WTC11 (cell line): ENCODE measurements around the gene NCL. TPM values are rescaled to one million over a fixed set of nuclear protein-coding genes. Genes with fewer than 3 reads are reported as not detected.
A peak's percentile ranks its signal among the peaks of the same experiment; 100 is the strongest.

Source experiments
- ATAC-seq: fragments of 200-7000 bp; cut with Tn5 transposase; 2 replicates; pipeline ENCODE4 v1.10.0; 2021; ENCODE audit warnings: mild to moderate bottlenecking, moderate library complexity
- CTCF ChIA-PET: fragments of 300-600 bp; sonication (Branson Sonifier 250); formaldehyde crosslinking; loops from one replicate; lab custom pipeline; 2021; ENCODE audit warnings: antibody characterized with exemption; lab: Charles Lee
- POLR2A ChIA-PET: fragments of 350-600 bp; sonication (Branson Sonifier 250); formaldehyde crosslinking; loops from one replicate; lab custom pipeline; 2021; ENCODE audit warnings: antibody characterized with exemption; lab: Charles Lee
- DNase-seq: peaks from one replicate; pipeline ENCODE4 v3.0.0; 2021; ENCODE audit warnings: low spot score
- H3K27ac Mint-ChIP-seq: 2 replicates; pipeline ENCODE4 v1.8.0; 2021; ENCODE audit warnings: mixed read lengths
- H3K27me3 Mint-ChIP-seq: 2 replicates; pipeline ENCODE4 v1.8.0; 2021; ENCODE audit warnings: low read depth, mild to moderate bottlenecking, moderate library complexity, mixed read lengths
- H3K36me3 Mint-ChIP-seq: 2 replicates; pipeline ENCODE4 v1.8.0; 2021; ENCODE audit warnings: mixed read lengths
- H3K4me1 Mint-ChIP-seq: 2 replicates; pipeline ENCODE4 v1.8.0; 2022; ENCODE audit warnings: mixed read lengths
- H3K4me3 Mint-ChIP-seq: 2 replicates; pipeline ENCODE4 v1.8.0; 2021; ENCODE audit warnings: mild to moderate bottlenecking, moderate library complexity, mixed read lengths
- H3K9me3 Mint-ChIP-seq: 2 replicates; pipeline ENCODE4 v1.8.0; 2021; ENCODE audit warnings: mixed read lengths
- ATF1 ChIP-seq: sonication (generic); formaldehyde crosslinking; IDR thresholded peaks from 2 replicates; pipeline ENCODE4 v1.8.1; 2023; ENCODE audit warnings: mild to moderate bottlenecking, moderate library complexity, missing genetic modification reagents
- ATF2 ChIP-seq: sonication (generic); formaldehyde crosslinking; IDR thresholded peaks from 2 replicates; pipeline ENCODE4 v1.8.1; 2022; ENCODE audit warnings: low read depth, missing genetic modification reagents, borderline replicate concordance
- CDX4 ChIP-seq: fragments of 250-450 bp; sonication (Bioruptor Pico); IDR thresholded peaks from 2 replicates; pipeline ENCODE4 v1.9.0; 2021; ENCODE audit warnings: moderate library complexity, mild to moderate bottlenecking, inconsistent platforms, borderline replicate concordance
- CREB1 ChIP-seq: sonication (generic); formaldehyde crosslinking; IDR thresholded peaks from 2 replicates; pipeline ENCODE4 v1.8.0; 2023; ENCODE audit warnings: mild to moderate bottlenecking, missing genetic modification reagents
- CTCF ChIP-seq: fragments of 200-600 bp; IDR thresholded peaks from 2 replicates; pipeline ENCODE4 v1.8.0; 2022; ENCODE audit warnings: antibody characterized with exemption
- ERG ChIP-seq: fragments of 250-450 bp; sonication (Bioruptor Pico); IDR thresholded peaks from 2 replicates; pipeline ENCODE4 v1.8.0; 2021; ENCODE audit warnings: mild to moderate bottlenecking
- ETV6 ChIP-seq: sonication (generic); formaldehyde crosslinking; IDR thresholded peaks from 2 replicates; pipeline ENCODE4 v1.8.1; 2022; ENCODE audit warnings: mild to moderate bottlenecking, missing genetic modification reagents
- IRF2 ChIP-seq: sonication (generic); formaldehyde crosslinking; IDR thresholded peaks from 2 replicates; pipeline ENCODE4 v1.8.0; 2022; ENCODE audit warnings: low read depth, missing genetic modification reagents, borderline replicate concordance
- MAX ChIP-seq: sonication (generic); formaldehyde crosslinking; IDR thresholded peaks from 2 replicates; pipeline ENCODE4 v1.8.0; 2022; ENCODE audit warnings: mild to moderate bottlenecking, missing genetic modification reagents
- NR2C2 ChIP-seq: sonication (generic); formaldehyde crosslinking; IDR thresholded peaks from 2 replicates; pipeline ENCODE4 v1.8.0; 2022; ENCODE audit warnings: mild to moderate bottlenecking, missing genetic modification reagents
- PRDM15 ChIP-seq: sonication (generic); formaldehyde crosslinking; IDR thresholded peaks from 2 replicates; pipeline ENCODE4 v1.8.0; 2022; ENCODE audit warnings: missing genetic modification reagents
- TEAD1 ChIP-seq: sonication (generic); formaldehyde crosslinking; IDR thresholded peaks from 2 replicates; pipeline ENCODE4 v1.8.0; 2022; ENCODE audit warnings: mild to moderate bottlenecking, missing genetic modification reagents
- ZBTB21 ChIP-seq: sonication (generic); formaldehyde crosslinking; IDR thresholded peaks from 2 replicates; pipeline ENCODE4 v1.8.1; 2023; ENCODE audit warnings: mild to moderate bottlenecking, missing genetic modification reagents, borderline replicate concordance
- ZMAT4 ChIP-seq: fragments of 250-450 bp; sonication (Bioruptor Pico); IDR thresholded peaks from 2 replicates; pipeline ENCODE4 v1.9.0; 2021; ENCODE audit warnings: mild to moderate bottlenecking
- ZNF232 ChIP-seq: sonication (generic); formaldehyde crosslinking; IDR thresholded peaks from 2 replicates; pipeline ENCODE4 v1.8.0; 2022; ENCODE audit warnings: mild to moderate bottlenecking, missing genetic modification reagents
- ZNF423 ChIP-seq: fragments of 250-450 bp; sonication (Bioruptor Pico); IDR thresholded peaks from 2 replicates; pipeline ENCODE4 v2.1.2; 2022; ENCODE audit warnings: mild to moderate bottlenecking, moderate library complexity
- total RNA-seq: library from RNA; stranded (reverse); gene quantifications from 3 replicates; pipeline ENCODE4 v1.2.3, GENCODE V29; 2021

The NCL gene
- total RNA-seq, 1 experiment from 2014 or later: 1,223 TPM

- no peak for TF ChIP-seq ATF2 (CRISPR knock-in tag)
- no peak for TF ChIP-seq ZBTB21 (CRISPR knock-in tag)
- no peak for TF ChIP-seq CDX4 (CRISPR knock-in tag)
- TF ChIP-seq CREB1 (CRISPR knock-in tag): no peak
- TF ChIP-seq, all 79 proteins: peak for 0
- ChIA-PET POLR2A (interaction anchor here (0.7 to 3.4 kb wide), 5 partner anchors 11 to 54 kb away, joined by 3 to 15 read pairs (median 4); partner anchors contain the start of gene NCL), CTCF (interaction anchor here (0.8 to 5.8 kb wide), 15 partner anchors 9 to 191 kb away, joined by 3 to 58 read pairs (median 4); partner anchors contain the start of genes B3GNT7 and NCL)
- DNase-seq (no peak), ATAC-seq (no peak)
- H3K27me3 Mint-ChIP-seq: no peaks in the 10 kb centered on the region
- peak overlapping the region; percentile 99 for H3K27ac Mint-ChIP-seq
- H3K36me3 Mint-ChIP-seq: peaks cover 24% of the 10 kb centered on the region
- peaks cover 17% of the 10 kb centered on the region for H3K9me3 Mint-ChIP-seq
- H3K4me3 Mint-ChIP-seq: peak overlapping the region; percentile 69
- peaks cover 68% of the 10 kb centered on the region for H3K4me1 Mint-ChIP-seq
These were observed 53.0 kb downstream of the NCL start for GRCh38 chr2:231411237-231411636.

- ChIA-PET POLR2A (interaction anchor here (0.7 to 3.4 kb wide), 6 partner anchors 10 to 54 kb away, joined by 3 to 15 read pairs (median 4); partner anchors contain the start of gene NCL), CTCF (interaction anchor here (0.6 to 5.8 kb wide), 18 partner anchors 9 to 680 kb away, joined by 3 to 58 read pairs (median 4); partner anchors contain the start of genes B3GNT7 and NCL)
- TF ChIP-seq ETV6 (CRISPR knock-in tag) (peak; percentile 78), ZNF423 (CRISPR knock-in tag) (peak; percentile 36; the same call in 1 of the 2 replicates), CDX4 (CRISPR knock-in tag) (no peak), ZMAT4 (CRISPR knock-in tag) (peak; percentile 73; the same call in 1 of the 2 replicates), NR2C2 (CRISPR knock-in tag) (no peak), ZNF232 (CRISPR knock-in tag) (0 out of 2 replicates have a peak, but pooled peaks have one; percentile 44), ERG (0 out of 2 replicates have a peak, but pooled peaks have one; percentile 39), CTCF (peak; percentile 95), MAX (0 out of 2 replicates have a peak, but pooled peaks have one; percentile 19), CREB1 (CRISPR knock-in tag) (no peak), PRDM15 (CRISPR knock-in tag) (peak; percentile 81), ATF1 (no peak), IRF2 (CRISPR knock-in tag) (no peak), TEAD1 (CRISPR knock-in tag) (peak; percentile 61)
- Mint-ChIP-seq H3K36me3 (peaks cover 24% of the 10 kb centered on the region), H3K27ac (peak overlapping the region; percentile 99), H3K27me3 (no peaks in the 10 kb centered on the region), H3K4me1 (peaks cover 76% of the 10 kb centered on the region), H3K9me3 (peaks cover 17% of the 10 kb centered on the region), H3K4me3 (peak overlapping the region; percentile 69)
- peak; percentile 38 for ATAC-seq
- DNase-seq: peak; percentile 82
These were observed 53.8 kb downstream of the NCL start for GRCh38 chr2:231410293-231411004.
